Cardiac muscle cell (in vitro differentiated cells and primary cell): ENCODE results near the gene DOCK10. TPM values are rescaled to one million over a fixed set of nuclear protein-coding genes. Genes with fewer than 3 reads are reported as not detected.

ENCODE experiments used
- DNase-seq, 2 donors: peaks; one replicate each; pipeline versions ENCODE4 v3.0.0 to v3.0.0-alpha.2; 2010 to 2017; ENCODE audit warnings: low read depth in 1 of 2, low spot score in 1 of 2
- H3K27ac ChIP-seq: fragments of 200-600 bp; sonication (generic); 2 replicates; pipeline ENCODE4 v1.5.1; 2016
- H3K27me3 ChIP-seq: fragments of 200-600 bp; sonication (generic); 2 replicates; pipeline ENCODE4 v1.6.0; 2016; ENCODE audit warnings: control low read depth
- H3K36me3 ChIP-seq: fragments of 200-600 bp; sonication (generic); 2 replicates; pipeline ENCODE4 v1.5.1; 2016; ENCODE audit warnings: control low read depth
- H3K4me1 ChIP-seq: fragments of 200-600 bp; sonication (generic); 2 replicates; pipeline ENCODE4 v1.8.1; 2017; ENCODE audit warnings: low read depth, mild to moderate bottlenecking, mixed run types
- H3K4me3 ChIP-seq: fragments of 200-600 bp; sonication (generic); 2 replicates; pipeline ENCODE4 v1.5.1; 2016; ENCODE audit warnings: mild to moderate bottlenecking
- H3K9me3 ChIP-seq: fragments of 200-600 bp; sonication (generic); 2 replicates; pipeline ENCODE4 v1.5.1; 2017; ENCODE audit warnings: low read depth, mild to moderate bottlenecking, control low read depth
- polyA plus RNA-seq: library from polyadenylated mRNA; unstranded; fragments of >200 nt; fragmentation: Nextera tagmentation; extraction: Ambion mirVana; gene quantifications from 2 replicates; pipeline ENCODE4 v1.2.1, GENCODE V29; 2016
- total RNA-seq: library from RNA; depleted of rRNA; stranded (reverse); fragments of >200 nt; gene quantifications from 2 replicates; pipeline ENCODE4 v1.2.3, GENCODE V29; 2016
- TF ChIP-seq, protein P1 (sequence below): IDR thresholded peaks from 2 replicates; pipeline ENCODE4 v1.5.1; 2012; ENCODE audit warnings: low read depth, mild to moderate bottlenecking, low read length

Gene DOCK10
- total and polyA plus RNA-seq, 2 experiments from 2014 or later = not detected

DNA sequence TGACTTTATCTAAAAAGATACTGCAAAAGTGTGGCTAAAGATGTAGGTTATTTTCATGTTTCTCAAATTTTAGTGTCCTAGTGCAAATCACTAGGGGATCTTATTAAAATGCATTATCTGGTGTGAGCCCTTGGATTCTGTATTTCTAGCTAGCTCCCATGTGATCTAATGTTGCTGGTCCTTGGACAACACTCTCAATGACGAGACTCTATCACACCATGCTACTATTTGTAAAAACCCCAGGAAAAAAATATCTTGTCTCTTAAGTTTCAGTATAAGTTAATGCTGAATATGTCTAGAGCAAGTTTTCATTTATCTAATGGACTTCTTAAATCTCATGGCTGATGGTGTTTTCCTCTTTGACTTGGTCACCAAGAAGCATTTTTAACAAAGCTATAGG, 5.8 kb downstream of the DOCK10 start:
- H3K27me3 ChIP-seq = peaks cover 45% of the 10 kb centered on the region
- TF ChIP-seq, protein P1, sequence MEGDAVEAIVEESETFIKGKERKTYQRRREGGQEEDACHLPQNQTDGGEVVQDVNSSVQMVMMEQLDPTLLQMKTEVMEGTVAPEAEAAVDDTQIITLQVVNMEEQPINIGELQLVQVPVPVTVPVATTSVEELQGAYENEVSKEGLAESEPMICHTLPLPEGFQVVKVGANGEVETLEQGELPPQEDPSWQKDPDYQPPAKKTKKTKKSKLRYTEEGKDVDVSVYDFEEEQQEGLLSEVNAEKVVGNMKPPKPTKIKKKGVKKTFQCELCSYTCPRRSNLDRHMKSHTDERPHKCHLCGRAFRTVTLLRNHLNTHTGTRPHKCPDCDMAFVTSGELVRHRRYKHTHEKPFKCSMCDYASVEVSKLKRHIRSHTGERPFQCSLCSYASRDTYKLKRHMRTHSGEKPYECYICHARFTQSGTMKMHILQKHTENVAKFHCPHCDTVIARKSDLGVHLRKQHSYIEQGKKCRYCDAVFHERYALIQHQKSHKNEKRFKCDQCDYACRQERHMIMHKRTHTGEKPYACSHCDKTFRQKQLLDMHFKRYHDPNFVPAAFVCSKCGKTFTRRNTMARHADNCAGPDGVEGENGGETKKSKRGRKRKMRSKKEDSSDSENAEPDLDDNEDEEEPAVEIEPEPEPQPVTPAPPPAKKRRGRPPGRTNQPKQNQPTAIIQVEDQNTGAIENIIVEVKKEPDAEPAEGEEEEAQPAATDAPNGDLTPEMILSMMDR = no peak
- H3K4me1 ChIP-seq = no peaks in the 10 kb centered on the region
- no peak for DNase-seq
- no peaks in the 10 kb centered on the region for H3K36me3 ChIP-seq
- H3K4me3 ChIP-seq = no peak overlapping the region
- no peak overlapping the region for H3K27ac ChIP-seq
- no peaks in the 10 kb centered on the region for H3K9me3 ChIP-seq

DNA sequence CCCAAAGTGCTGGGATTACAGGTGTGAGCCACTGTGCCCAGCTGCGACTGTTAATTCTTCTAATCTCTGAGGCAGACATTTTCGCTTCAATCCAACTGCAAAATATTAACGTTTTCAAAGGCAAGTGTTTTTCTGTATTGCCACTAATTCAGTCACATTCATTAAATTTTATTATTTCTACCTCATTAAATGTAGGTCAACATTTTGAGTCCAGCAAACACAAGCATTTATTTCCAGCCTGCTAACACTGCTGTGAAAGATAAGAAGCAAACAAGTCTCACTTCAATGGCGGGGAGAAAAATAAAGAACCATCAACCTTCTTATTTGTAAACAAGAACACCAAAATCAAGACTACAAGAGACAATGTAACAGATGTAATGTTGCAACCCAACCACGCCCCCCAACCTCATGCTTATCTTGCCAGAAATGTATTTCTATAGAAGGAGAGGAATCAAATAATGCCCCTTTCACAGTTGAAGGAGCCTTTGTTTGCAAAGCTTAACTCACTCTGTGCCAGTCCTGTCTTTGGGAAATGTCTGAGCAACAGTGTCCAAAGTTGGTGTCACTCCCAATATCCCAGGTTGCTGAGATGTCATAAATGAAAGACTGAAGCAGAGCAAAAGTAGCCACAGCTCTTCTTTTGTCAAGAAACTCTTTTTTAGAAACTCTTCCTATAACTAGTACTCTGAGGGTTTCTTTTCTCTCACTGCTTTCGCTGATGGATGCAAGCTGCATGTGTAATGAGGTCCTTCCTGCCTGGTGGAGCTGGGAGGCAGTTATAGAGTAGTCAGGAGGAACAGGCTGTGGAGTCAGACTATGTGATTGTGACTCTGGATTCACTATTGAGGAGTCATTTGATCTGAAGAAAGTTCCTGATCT, 8.6 kb downstream of the DOCK10 start:
- H3K27ac ChIP-seq = no peak overlapping the region
- TF ChIP-seq, protein P1 = no peak
- no peak for DNase-seq
- no peak overlapping the region for H3K4me3 ChIP-seq
- H3K36me3 ChIP-seq = no peaks in the 10 kb centered on the region
- peaks cover 17% of the 10 kb centered on the region for H3K27me3 ChIP-seq
- H3K4me1 ChIP-seq = no peaks in the 10 kb centered on the region
- no peaks in the 10 kb centered on the region for H3K9me3 ChIP-seq

DNA sequence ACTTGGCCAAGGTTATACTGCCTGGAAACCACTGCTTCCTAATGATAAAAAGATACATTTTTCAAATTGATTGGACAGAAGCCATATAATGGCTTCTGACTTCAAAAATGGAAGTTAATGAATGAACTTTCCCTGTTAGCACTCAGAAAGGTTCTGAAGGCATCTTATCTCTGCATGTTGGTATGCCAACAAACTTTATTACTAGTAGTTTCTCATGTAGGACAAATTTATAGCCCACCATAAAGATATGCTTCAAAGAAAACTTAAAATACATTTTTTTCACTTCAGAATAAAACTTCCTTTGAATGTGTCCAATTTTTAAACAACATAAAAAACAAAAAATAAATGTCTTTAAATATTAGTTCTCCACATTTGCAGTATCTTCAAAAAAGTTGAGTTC, 10.0 kb downstream of the DOCK10 start:
- TF ChIP-seq, protein P1 = no peak
- Histone ChIP-seq H3K27me3 (peaks cover 3% of the 10 kb centered on the region), H3K27ac (no peak overlapping the region), H3K36me3 (no peaks in the 10 kb centered on the region), H3K4me1 (no peaks in the 10 kb centered on the region), H3K4me3 (no peak overlapping the region), H3K9me3 (no peaks in the 10 kb centered on the region)
- DNase-seq = no peak

DNA sequence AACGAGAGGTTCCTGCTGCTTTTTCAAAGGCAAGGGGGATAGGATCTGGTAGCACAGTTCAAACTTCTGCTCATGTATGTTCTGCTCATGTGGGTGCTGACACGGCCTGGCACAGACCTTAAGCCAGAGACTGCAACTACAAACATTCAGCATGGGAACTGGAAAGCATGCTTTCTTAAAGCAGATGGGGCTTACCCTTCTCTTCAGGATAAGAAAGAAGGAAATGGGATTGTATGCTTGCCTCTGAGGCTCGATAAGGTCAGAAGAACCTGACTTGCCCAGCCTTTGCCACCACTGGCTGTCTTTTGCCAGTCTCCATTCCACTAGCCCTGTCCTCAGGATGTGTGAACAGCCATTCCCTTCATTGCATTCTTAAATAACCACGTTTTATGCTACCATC, 10.7 kb downstream of the DOCK10 start:
- H3K4me1 ChIP-seq = no peaks in the 10 kb centered on the region
- TF ChIP-seq, protein P1 = no peak
- no peaks in the 10 kb centered on the region for H3K9me3 ChIP-seq
- DNase-seq = no peak
- no peak overlapping the region for H3K27ac ChIP-seq
- H3K36me3 ChIP-seq = no peaks in the 10 kb centered on the region
- H3K4me3 ChIP-seq = no peak overlapping the region
- no peaks in the 10 kb centered on the region for H3K27me3 ChIP-seq

DNA sequence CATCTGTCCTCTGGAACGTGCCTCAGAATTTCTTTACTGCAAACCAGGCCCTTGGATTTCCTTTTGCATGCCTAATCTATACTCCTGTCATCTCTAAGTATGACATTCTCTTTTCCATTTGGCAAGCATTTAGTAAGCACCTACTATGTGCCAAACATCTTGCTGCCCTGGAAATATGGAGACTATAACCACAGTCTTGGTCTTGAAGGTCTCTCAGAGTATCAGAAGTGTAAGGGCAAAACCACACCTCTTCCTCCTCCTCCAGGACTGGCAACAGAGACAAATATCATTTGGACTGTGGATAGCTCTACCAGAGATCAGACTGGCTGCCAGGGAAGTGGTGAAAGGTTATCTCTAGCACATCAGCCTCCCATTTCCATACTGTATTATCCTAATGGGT, 11.4 kb downstream of the DOCK10 start:
- TF ChIP-seq, protein P1 = no peak
- Histone ChIP-seq H3K36me3 (no peaks in the 10 kb centered on the region), H3K9me3 (no peaks in the 10 kb centered on the region), H3K4me1 (no peaks in the 10 kb centered on the region), H3K27me3 (no peaks in the 10 kb centered on the region), H3K4me3 (no peak overlapping the region), H3K27ac (no peak overlapping the region)
- DNase-seq = no peak
